IgD-negative memory B cell (primary cell): Measurements from ENCODE around the gene GRIA1. TPM values are rescaled to one million over a fixed set of nuclear protein-coding genes. Genes with fewer than 3 reads are reported as not detected.

Experiments used
- H3K27ac Mint-ChIP-seq, 3 donors: one replicate each; pipeline ENCODE4 v1.8.0; 2020 to 2022; ENCODE audit warnings: mild to moderate bottlenecking in 3 of 3, mixed read lengths in 3 of 3, moderate library complexity in 1 of 3
- H3K27me3 Mint-ChIP-seq: one replicate; pipeline ENCODE4 v1.8.0; 2021; ENCODE audit warnings: mixed read lengths
- H3K36me3 Mint-ChIP-seq: one replicate; pipeline ENCODE4 v1.8.0; 2020; ENCODE audit warnings: mild to moderate bottlenecking, mixed read lengths
- H3K4me1 Mint-ChIP-seq, 3 donors: one replicate each; pipeline ENCODE4 v1.8.0; 2020 to 2022; ENCODE audit warnings: mixed read lengths in 3 of 3, mild to moderate bottlenecking in 1 of 3
- H3K4me3 Mint-ChIP-seq, 4 donors: one replicate each; pipeline ENCODE4 v1.8.0; 2020 to 2022; ENCODE audit warnings: mild to moderate bottlenecking in 4 of 4, mixed read lengths in 4 of 4, moderate library complexity in 3 of 4
- H3K9me3 Mint-ChIP-seq, 3 donors: one replicate each; pipeline ENCODE4 v1.8.0; 2020 to 2021; ENCODE audit warnings: mixed read lengths in 3 of 3, mild to moderate bottlenecking in 1 of 3
- polyA plus RNA-seq: library from polyadenylated mRNA; unstranded; fragments of 300-500 nt; fragmentation: Illumina TruSeq; gene quantifications from one replicate; pipeline ENCODE4 v1.2.3, GENCODE V29; 2021

Gene GRIA1
- polyA plus RNA-seq, 1 donor from 2014 or later = not detected

DNA sequence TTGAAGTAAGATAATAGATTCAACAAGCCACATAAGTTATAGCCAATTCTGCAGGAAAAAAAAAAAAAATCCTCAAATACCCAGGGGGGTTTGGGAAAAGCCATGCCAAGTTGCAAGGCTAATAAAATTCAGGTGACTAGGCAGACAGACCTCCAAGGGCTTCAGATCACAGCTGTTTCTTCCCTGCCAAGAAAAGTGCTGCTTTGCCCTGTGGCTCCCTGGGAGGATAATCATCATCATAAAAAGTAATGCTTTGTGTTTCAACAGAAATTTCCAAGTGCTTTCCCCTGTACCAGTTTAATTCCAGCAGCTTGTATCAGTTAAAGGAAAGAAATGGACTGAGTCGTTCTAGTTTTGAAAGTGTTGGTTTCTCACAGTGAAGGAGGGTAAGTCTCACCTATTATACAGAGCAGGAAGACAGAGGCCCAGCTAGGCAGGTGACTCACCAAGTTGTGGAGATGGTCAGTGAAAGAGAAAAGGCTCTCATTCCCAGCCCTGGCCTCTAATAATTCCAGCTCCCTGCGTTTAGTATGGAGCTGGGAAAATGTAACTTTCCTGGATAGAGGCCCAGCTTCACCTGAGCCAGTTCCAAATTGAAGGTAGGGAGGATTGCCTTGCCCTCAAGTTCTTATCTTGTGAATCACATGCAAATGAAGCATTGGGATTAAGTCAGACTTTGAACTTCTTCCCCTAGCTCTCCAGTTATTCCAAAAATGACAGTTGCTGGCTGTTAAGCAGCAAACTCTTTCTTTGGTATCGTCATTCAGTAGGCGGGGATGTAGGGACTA is 263.4 kb downstream of the GRIA1 start:
- H3K27ac Mint-ChIP-seq = no peak overlapping the region
- H3K4me3 Mint-ChIP-seq = no peak overlapping the region
- peaks cover 2 to 12% (median 4%) of the 10 kb centered on the region in 3 donors for H3K9me3 Mint-ChIP-seq
- no peaks in the 10 kb centered on the region for H3K4me1 Mint-ChIP-seq
- H3K36me3 Mint-ChIP-seq = no peaks in the 10 kb centered on the region
- H3K27me3 Mint-ChIP-seq = peaks cover 3% of the 10 kb centered on the region

DNA sequence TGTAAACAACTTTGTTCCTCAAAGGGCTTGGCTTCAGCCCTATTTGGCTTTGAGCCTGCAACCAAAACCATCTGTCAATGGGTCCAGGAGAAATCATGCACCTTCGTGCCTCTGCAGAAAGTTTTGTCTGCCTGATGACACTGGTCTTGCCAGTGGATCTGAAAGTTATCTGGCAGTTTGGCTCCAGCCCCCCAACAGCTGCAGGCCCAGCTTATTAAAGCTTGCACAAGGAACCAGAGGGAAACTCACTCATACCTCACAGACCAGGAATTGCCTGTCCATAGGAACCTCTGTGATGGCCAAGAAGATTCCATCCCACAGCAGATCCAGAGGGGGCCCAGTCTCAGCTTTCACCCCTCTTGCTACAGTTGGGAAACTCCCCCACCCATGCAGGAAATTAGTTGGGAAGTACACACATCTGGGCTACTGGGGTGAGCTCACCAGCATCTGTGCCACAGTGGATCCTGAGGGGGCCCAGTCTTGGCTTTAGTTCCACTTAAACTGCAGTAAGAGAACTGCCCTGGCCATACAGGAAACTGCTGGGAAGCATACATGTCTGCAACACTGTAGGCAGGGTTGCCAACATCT is 265.5 kb downstream of the GRIA1 start:
- Mint-ChIP-seq H3K36me3 (no peaks in the 10 kb centered on the region), H3K4me1 (no peaks in the 10 kb centered on the region), H3K4me3 (no peak overlapping the region), H3K9me3 (peaks cover 2 to 12% (median 4%) of the 10 kb centered on the region in 3 donors), H3K27ac (no peak overlapping the region), H3K27me3 (peaks cover 3% of the 10 kb centered on the region)

DNA sequence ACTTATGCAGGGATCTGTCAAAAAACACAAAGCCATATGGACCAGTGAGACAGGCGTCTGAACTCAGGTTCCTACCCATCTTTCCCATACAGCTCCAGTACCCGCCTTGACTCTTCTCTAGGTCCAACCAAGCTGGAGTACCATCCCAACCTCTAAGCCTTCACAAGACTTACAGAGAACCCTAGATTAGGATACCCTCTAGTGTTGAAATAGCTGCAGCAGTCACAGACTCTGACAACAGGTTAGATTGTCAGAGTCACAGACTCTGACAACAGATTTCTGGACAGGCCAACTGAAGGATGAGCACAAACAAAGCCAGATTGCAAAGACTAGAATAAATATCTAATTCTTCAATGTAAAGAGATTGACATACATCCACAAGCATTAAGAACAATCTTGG is 266.1 kb downstream of the GRIA1 start:
- peaks cover 3% of the 10 kb centered on the region for H3K27me3 Mint-ChIP-seq
- H3K4me1 Mint-ChIP-seq = no peaks in the 10 kb centered on the region
- no peak overlapping the region for H3K27ac Mint-ChIP-seq
- no peaks in the 10 kb centered on the region for H3K36me3 Mint-ChIP-seq
- peaks cover 2 to 12% (median 4%) of the 10 kb centered on the region in 3 donors for H3K9me3 Mint-ChIP-seq
- no peak overlapping the region for H3K4me3 Mint-ChIP-seq

DNA sequence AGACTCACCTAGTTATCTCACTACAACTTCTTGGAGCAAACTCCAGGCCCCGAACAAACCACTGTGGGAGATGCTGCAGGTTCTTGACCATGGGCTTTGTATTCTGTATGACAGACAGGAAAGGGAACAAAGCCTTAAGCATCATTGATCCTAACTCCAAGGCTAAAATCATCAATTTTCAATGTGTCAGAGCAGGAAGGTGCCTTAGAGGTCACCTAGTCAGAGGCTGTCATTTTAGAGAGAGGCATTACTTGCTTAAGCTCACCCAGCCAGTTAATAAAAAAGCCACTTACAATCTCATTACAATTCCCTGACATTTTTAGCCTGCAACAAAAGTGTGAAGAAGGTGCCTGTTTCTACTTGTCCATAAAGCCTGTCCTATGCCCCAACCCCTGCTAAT is 275.5 kb downstream of the GRIA1 start:
- H3K9me3 Mint-ChIP-seq = peaks cover 0 to 4% (median 4%) of the 10 kb centered on the region in 3 donors
- no peak overlapping the region for H3K4me3 Mint-ChIP-seq
- no peaks in the 10 kb centered on the region for H3K4me1 Mint-ChIP-seq
- H3K27ac Mint-ChIP-seq = no peak overlapping the region
- peaks cover 3% of the 10 kb centered on the region for H3K27me3 Mint-ChIP-seq
- H3K36me3 Mint-ChIP-seq = peaks cover 2% of the 10 kb centered on the region

DNA sequence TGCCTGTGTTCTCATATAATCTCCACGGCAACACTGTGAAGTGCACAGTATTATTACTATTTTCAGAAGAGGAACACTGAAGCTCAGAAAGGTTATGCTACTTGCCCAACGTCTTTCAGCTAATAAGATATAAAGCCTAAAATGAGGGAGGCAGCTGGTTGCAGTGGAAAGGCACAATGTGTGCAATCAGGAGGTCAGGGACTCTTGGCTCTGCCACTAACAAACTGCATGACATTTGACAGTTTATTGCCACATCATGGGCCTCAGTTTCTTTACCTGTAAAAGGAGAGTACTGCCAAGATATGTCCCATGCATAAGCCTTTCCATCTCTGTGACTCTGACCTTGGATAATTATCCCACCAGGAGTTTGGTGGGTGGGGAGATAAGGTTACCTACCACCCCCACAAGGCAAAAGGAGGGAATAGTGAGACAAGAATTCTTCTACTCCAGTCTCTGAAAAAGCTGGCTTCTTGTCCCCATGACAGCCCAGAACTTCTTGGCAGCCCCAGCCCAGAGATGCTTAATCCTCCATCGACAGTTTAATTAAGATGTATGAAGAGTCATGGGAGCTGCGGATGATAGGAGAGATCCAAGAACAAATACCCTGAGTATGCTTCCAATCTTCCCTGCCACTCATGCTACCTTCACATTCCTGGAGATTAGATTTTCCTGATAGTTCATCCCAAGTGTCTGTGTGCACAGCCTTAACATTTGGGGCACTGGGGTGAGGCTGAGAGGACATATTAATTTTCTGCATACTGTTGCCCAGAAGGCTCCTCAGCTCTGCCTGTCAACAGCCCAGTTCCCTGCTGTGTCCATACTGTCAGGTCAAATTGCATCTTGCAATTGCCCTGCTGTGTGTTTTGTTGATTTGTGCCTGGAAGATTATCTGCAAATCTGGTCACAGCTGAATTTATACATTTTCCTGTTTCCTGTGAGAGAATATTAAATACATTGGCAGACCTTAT is 277.0 kb downstream of the GRIA1 start:
- H3K27ac Mint-ChIP-seq = no peak overlapping the region
- no peaks in the 10 kb centered on the region for H3K4me1 Mint-ChIP-seq
- H3K4me3 Mint-ChIP-seq = no peak overlapping the region
- peaks cover 0 to 4% (median 2%) of the 10 kb centered on the region in 3 donors for H3K9me3 Mint-ChIP-seq
- peaks cover 2% of the 10 kb centered on the region for H3K36me3 Mint-ChIP-seq
- peaks cover 2% of the 10 kb centered on the region for H3K27me3 Mint-ChIP-seq

- H3K27ac Mint-ChIP-seq = no peak overlapping the region
- H3K36me3 Mint-ChIP-seq = peaks cover 2% of the 10 kb centered on the region
- no peaks in the 10 kb centered on the region for H3K27me3 Mint-ChIP-seq
- no peak overlapping the region for H3K4me3 Mint-ChIP-seq
- H3K9me3 Mint-ChIP-seq = no peaks in the 10 kb centered on the region
- no peaks in the 10 kb centered on the region for H3K4me1 Mint-ChIP-seq
These were observed 279.6 kb downstream of the GRIA1 start for GRCh38 chr5:153770066-153770465.

- no peak overlapping the region for H3K4me3 Mint-ChIP-seq
- H3K36me3 Mint-ChIP-seq = no peaks in the 10 kb centered on the region
- H3K9me3 Mint-ChIP-seq = peaks cover 0 to 1% (median 0%) of the 10 kb centered on the region in 3 donors
- peaks cover 2% of the 10 kb centered on the region for H3K27me3 Mint-ChIP-seq
- H3K4me1 Mint-ChIP-seq = no peaks in the 10 kb centered on the region
- H3K27ac Mint-ChIP-seq = no peak overlapping the region
These were observed 284.2 kb downstream of the GRIA1 start for GRCh38 chr5:153774686-153775085.

DNA sequence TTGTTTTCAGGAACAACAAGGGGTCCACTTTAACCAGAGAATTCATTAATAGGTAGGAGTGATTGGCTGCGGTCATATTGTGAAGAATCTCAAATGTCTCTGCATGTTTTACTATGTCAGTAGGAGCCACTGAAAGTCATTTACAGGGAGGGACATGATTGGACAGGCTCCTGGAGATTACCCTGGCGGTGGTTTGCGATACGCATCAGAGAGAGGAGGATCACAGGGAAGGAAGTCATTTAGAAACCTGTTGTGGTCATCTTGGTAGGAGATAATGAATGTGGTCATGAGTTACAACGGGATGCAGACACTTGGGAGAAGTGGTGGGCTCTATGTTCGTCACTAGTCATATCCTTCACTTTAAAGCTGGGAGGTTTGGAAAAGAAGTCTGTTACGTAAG is 285.5 kb downstream of the GRIA1 start:
- Mint-ChIP-seq H3K4me1 (no peaks in the 10 kb centered on the region), H3K9me3 (peaks cover 0 to 1% (median 0%) of the 10 kb centered on the region in 3 donors), H3K27me3 (peaks cover 4% of the 10 kb centered on the region), H3K36me3 (no peaks in the 10 kb centered on the region), H3K27ac (no peak overlapping the region), H3K4me3 (no peak overlapping the region)

DNA sequence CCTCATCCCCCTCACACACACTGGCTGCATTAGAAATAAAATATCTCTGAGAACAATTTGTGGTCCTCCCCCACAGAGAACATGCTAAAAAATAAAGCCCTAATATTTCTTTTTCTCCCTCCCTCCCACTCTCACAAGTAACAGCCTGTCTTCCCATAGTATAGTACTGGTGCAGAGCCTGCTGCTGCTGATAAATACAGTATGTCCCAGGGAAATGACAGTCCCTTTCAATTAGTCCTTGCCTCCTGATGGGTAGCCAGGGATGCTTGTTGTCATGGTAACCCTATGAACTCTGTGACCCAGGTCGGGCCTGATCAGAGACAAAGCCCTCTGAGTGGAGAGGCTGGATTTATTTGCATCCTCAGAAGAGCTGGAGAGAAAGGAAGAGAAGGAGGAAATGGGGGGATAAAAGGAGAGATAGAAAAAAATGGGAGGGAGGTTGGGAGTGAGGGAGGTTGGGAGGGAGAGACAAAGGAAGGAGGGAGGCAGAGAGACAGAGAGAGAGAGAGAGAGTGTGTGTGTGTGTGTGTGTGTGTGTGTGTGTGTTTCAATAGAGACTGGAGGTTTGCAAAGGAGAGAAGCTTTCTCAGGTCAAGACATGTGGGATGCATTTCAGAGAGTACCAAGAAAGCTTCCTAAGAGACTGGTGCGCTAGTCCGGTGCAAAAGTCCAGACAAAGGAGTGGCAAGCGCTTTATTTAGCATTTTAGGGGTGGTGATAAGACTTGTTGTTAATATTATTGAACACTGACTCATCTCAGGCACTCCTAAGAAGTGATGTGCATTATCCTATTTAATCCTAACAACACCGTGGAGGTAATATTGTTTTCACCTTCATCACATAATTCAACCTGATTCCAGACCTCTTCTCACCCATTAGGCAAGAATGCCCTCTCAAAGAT is 287.5 kb downstream of the GRIA1 start:
- peaks cover 0 to 1% (median 0%) of the 10 kb centered on the region in 3 donors for H3K9me3 Mint-ChIP-seq
- peaks cover 6% of the 10 kb centered on the region for H3K27me3 Mint-ChIP-seq
- no peaks in the 10 kb centered on the region for H3K36me3 Mint-ChIP-seq
- no peak overlapping the region for H3K4me3 Mint-ChIP-seq
- no peak overlapping the region for H3K27ac Mint-ChIP-seq
- no peaks in the 10 kb centered on the region for H3K4me1 Mint-ChIP-seq

DNA sequence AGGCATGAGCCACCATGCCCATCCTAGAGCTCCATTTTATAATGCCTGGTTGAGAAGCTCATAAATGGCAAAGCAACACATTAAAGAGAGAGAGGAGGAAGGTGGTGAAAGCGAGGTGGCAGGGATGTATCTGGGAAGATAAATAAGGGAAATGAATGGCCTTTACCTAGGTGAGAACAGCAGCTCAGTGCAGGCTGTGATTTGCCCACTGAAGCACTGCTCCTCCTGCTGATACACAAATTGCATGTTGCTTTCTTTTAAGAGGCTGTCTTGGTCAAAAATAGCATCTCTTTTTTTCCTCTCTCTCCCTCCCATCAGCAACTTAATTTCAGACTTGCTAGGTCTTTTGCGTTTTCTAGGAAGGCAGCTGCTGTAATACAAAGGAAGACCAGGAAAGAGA is 289.4 kb downstream of the GRIA1 start:
- no peaks in the 10 kb centered on the region for H3K4me1 Mint-ChIP-seq
- no peaks in the 10 kb centered on the region for H3K36me3 Mint-ChIP-seq
- no peak overlapping the region for H3K27ac Mint-ChIP-seq
- no peak overlapping the region for H3K4me3 Mint-ChIP-seq
- H3K9me3 Mint-ChIP-seq = peaks cover 0 to 1% (median 0%) of the 10 kb centered on the region in 3 donors
- H3K27me3 Mint-ChIP-seq = peaks cover 6% of the 10 kb centered on the region

GRCh38 chr5:153780876-153781705 is 290.6 kb downstream of the GRIA1 start:
- Mint-ChIP-seq H3K4me3 (no peak overlapping the region), H3K4me1 (no peaks in the 10 kb centered on the region), H3K27ac (no peak overlapping the region), H3K27me3 (peaks cover 8% of the 10 kb centered on the region), H3K9me3 (peaks cover 0 to 2% (median 0%) of the 10 kb centered on the region in 3 donors), H3K36me3 (no peaks in the 10 kb centered on the region)

GRCh38 chr5:153782589-153783361 is 292.3 kb downstream of the GRIA1 start:
- no peak overlapping the region for H3K27ac Mint-ChIP-seq
- H3K4me1 Mint-ChIP-seq = no peaks in the 10 kb centered on the region
- H3K36me3 Mint-ChIP-seq = no peaks in the 10 kb centered on the region
- H3K4me3 Mint-ChIP-seq = no peak overlapping the region
- H3K9me3 Mint-ChIP-seq = peaks cover 0 to 2% (median 0%) of the 10 kb centered on the region in 3 donors
- H3K27me3 Mint-ChIP-seq = peaks cover 6% of the 10 kb centered on the region

DNA sequence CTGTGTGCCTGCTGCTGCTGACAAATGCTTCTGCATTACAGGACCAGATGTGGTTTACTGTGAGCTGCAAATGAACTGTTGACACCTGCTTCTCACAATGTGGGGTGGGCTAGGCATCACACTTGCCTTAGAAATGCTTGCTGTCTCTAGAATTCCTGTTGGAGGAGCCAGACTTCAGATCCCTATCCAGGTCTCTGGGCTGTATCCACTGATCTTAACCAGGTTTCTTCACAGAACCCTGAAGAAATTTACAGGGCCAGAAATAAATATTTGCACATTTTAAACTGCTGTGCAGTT is 292.8 kb downstream of the GRIA1 start:
- peaks cover 10% of the 10 kb centered on the region for H3K27me3 Mint-ChIP-seq
- no peaks in the 10 kb centered on the region for H3K36me3 Mint-ChIP-seq

More for the DNA sequence above, 292.8 kb downstream of the GRIA1 start:
- Mint-ChIP-seq H3K27ac (no peak overlapping the region), H3K4me1 (no peaks in the 10 kb centered on the region), H3K9me3 (peaks cover 0 to 3% (median 2%) of the 10 kb centered on the region in 3 donors), H3K4me3 (no peak overlapping the region)
